ENCODE measurements around the gene PLEKHH1. TPM values are rescaled to one million over a fixed set of nuclear protein-coding genes. Genes with fewer than 3 reads are reported as not detected.

PLEKHH1 gene
- total RNA-seq, 2 donors from 2014 or later: 59.9 to 61.1 TPM

GRCh38 chr14:67576216-67576955, 43.3 kb downstream of the PLEKHH1 start:
- H3K9me3 Mint-ChIP-seq: no peaks in the 10 kb centered on the region
- H3K9me3 ChIP-seq (ENCODE audit: control insufficient read depth, low read length): no peaks in the 10 kb centered on the region
- no peaks in the 10 kb centered on the region for H3K4me1 ChIP-seq (ENCODE audit: control insufficient read depth, insufficient read depth, low read length)

GRCh38 chr14:67577181-67577808, 44.2 kb downstream of the PLEKHH1 start:
- no peak for DNase-seq
- H3K4me3 ChIP-seq (ENCODE audit: low read length): no peak overlapping the region
- H3K4me1 ChIP-seq (ENCODE audit: control insufficient read depth, insufficient read depth, low read length): no peaks in the 10 kb centered on the region
- H3K9me3 ChIP-seq (ENCODE audit: control insufficient read depth, low read length): no peaks in the 10 kb centered on the region
- H3K27me3 Mint-ChIP-seq (ENCODE audit: insufficient read depth): no peaks in the 10 kb centered on the region
- no peaks in the 10 kb centered on the region for H3K9me3 Mint-ChIP-seq
- H3K27me3 ChIP-seq (ENCODE audit: control insufficient read depth, insufficient read depth, low read length, poor library complexity, severe bottlenecking): no peaks in the 10 kb centered on the region
- no peak overlapping the region for H3K9ac ChIP-seq (ENCODE audit: extremely low read depth, low read length, poor library complexity, severe bottlenecking)
- peaks cover 45% of the 10 kb centered on the region for H3K36me3 Mint-ChIP-seq (ENCODE audit: low read depth)
- no peak overlapping the region for H3K27ac ChIP-seq (ENCODE audit: low read depth, low read length)
- H3K4me3 Mint-ChIP-seq: no peak overlapping the region
- TF ChIP-seq CTCF (conservative IDR thresholded peaks at IDR 0.05): no peak
- WGBS, 2 experiments (ENCODE audit: insufficient coverage in 1 of 2, insufficient read length in 1 of 2): 71 to 83% methylated on average over 6 to 13 of the region's 13 CpGs
- H3K36me3 ChIP-seq (ENCODE audit: control insufficient read depth, insufficient read depth, low read length): peaks cover 14% of the 10 kb centered on the region
- no peak overlapping the region for H3K27ac Mint-ChIP-seq
- no peaks in the 10 kb centered on the region for H3K4me1 Mint-ChIP-seq

More at GRCh38 chr14:67576216-67576955, 43.3 kb downstream of the PLEKHH1 start:
- no peak overlapping the region for H3K9ac ChIP-seq (ENCODE audit: extremely low read depth, low read length, poor library complexity, severe bottlenecking)
- Mint-ChIP-seq H3K27ac (no peak overlapping the region), H3K4me3 (no peak overlapping the region), H3K27me3 (ENCODE audit: insufficient read depth) (no peaks in the 10 kb centered on the region), H3K4me1 (no peaks in the 10 kb centered on the region), H3K36me3 (ENCODE audit: low read depth) (peaks cover 46% of the 10 kb centered on the region)
- TF ChIP-seq CTCF (conservative IDR thresholded peaks at IDR 0.05): no peak
- 90 to 100% methylated on average over 3 to 7 of the region's 7 CpGs for WGBS, 2 experiments (ENCODE audit: insufficient coverage in 1 of 2, insufficient read length in 1 of 2)
- no peak overlapping the region for H3K4me3 ChIP-seq (ENCODE audit: low read length)
- H3K27ac ChIP-seq (ENCODE audit: low read depth, low read length): no peak overlapping the region
- no peak for DNase-seq
- peaks cover 14% of the 10 kb centered on the region for H3K36me3 ChIP-seq (ENCODE audit: control insufficient read depth, insufficient read depth, low read length)
- no peaks in the 10 kb centered on the region for H3K27me3 ChIP-seq (ENCODE audit: control insufficient read depth, insufficient read depth, low read length, poor library complexity, severe bottlenecking)

- no peak overlapping the region for H3K27ac Mint-ChIP-seq
- Histone ChIP-seq H3K4me3 (ENCODE audit: low read length) (no peak overlapping the region), H3K9ac (ENCODE audit: extremely low read depth, low read length, poor library complexity, severe bottlenecking) (no peak overlapping the region), H3K9me3 (ENCODE audit: control insufficient read depth, low read length) (no peaks in the 10 kb centered on the region), H3K4me1 (ENCODE audit: control insufficient read depth, insufficient read depth, low read length) (no peaks in the 10 kb centered on the region), H3K27ac (ENCODE audit: low read depth, low read length) (no peak overlapping the region), H3K36me3 (ENCODE audit: control insufficient read depth, insufficient read depth, low read length) (peaks cover 13% of the 10 kb centered on the region), H3K27me3 (ENCODE audit: control insufficient read depth, insufficient read depth, low read length, poor library complexity, severe bottlenecking) (no peaks in the 10 kb centered on the region)
- no peak for TF ChIP-seq CTCF (conservative IDR thresholded peaks at IDR 0.05)
- no peak overlapping the region for H3K4me3 Mint-ChIP-seq
- H3K9me3 Mint-ChIP-seq: no peaks in the 10 kb centered on the region
- peaks cover 42% of the 10 kb centered on the region for H3K36me3 Mint-ChIP-seq (ENCODE audit: low read depth)
- 93 to 100% methylated on average over 8 to 16 of the region's 16 CpGs for WGBS, 2 experiments (ENCODE audit: insufficient coverage in 1 of 2, insufficient read length in 1 of 2)
- no peaks in the 10 kb centered on the region for H3K27me3 Mint-ChIP-seq (ENCODE audit: insufficient read depth)
- H3K4me1 Mint-ChIP-seq: no peaks in the 10 kb centered on the region
- DNase-seq: no peak
These were observed 45.0 kb downstream of the PLEKHH1 start for GRCh38 chr14:67577909-67578749.
